CD4-positive, alpha-beta T cell (primary cell): ENCODE measurements around the gene ISYNA1. TPM values are rescaled to one million over a fixed set of nuclear protein-coding genes. Genes with fewer than 3 reads are reported as not detected.

Experiments used
- ATAC-seq: fragments of 200-7000 bp; cut with Tn5 transposase; one replicate; pipeline ENCODE4 v1.10.0; 2022; ENCODE audit warnings: mild to moderate bottlenecking; ENCODE audit not compliant: poor library complexity
- CTCF ChIA-PET: fragments of 350-600 bp; sonication (Branson Sonifier 250); formaldehyde crosslinking; loops from one replicate; lab custom pipeline; 2021; ENCODE audit warnings: antibody characterized with exemption, inconsistent platforms; lab: Charles Lee
- POLR2A ChIA-PET: fragments of 350-600 bp; sonication (Branson Sonifier 250); formaldehyde crosslinking; loops from one replicate; lab custom pipeline; 2021; ENCODE audit warnings: antibody characterized with exemption, inconsistent platforms; lab: Charles Lee
- DNase-seq, 14 experiments: peaks; one replicate each; pipeline ENCODE4 v3.0.0-alpha.2; 2013 to 2020; ENCODE audit warnings: mixed read lengths in 2 of 14
- H3K27ac ChIP-seq, 2 donors: one replicate each; pipeline versions ENCODE4 v1.5.1 to v1.7.0; 2013; ENCODE audit warnings: low read length in 2 of 2, low read depth in 1 of 2, mild to moderate bottlenecking in 1 of 2
- H3K27me3 ChIP-seq, 2 experiments: 1 replicate in 1 of 2; 2 replicates in 1 of 2; pipeline versions ENCODE4 v1.6.1 to v1.7.0; 2013; ENCODE audit warnings: low read length in 2 of 2, control low read depth in 1 of 2, mild to moderate bottlenecking in 1 of 2, moderate library complexity in 1 of 2; ENCODE audit not compliant: insufficient read depth in 2 of 2, control insufficient read depth in 1 of 2
- H3K36me3 ChIP-seq: one replicate; pipeline ENCODE4 v1.6.1; 2013; ENCODE audit warnings: low read length, control low read depth; ENCODE audit not compliant: insufficient read depth
- H3K4me1 ChIP-seq: one replicate; pipeline ENCODE4 v1.6.1; 2013; ENCODE audit warnings: low read length, control low read depth; ENCODE audit not compliant: insufficient read depth
- H3K4me3 ChIP-seq: one replicate; pipeline ENCODE4 v1.5.1; 2013; ENCODE audit warnings: mild to moderate bottlenecking, low read length, moderate library complexity
- H3K9me3 ChIP-seq, 2 experiments: 1 replicate in 1 of 2; 2 replicates in 1 of 2; pipeline versions ENCODE4 v1.6.1 to v1.7.0; 2013; ENCODE audit warnings: low read length in 2 of 2, mild to moderate bottlenecking in 2 of 2, control low read depth in 1 of 2, moderate library complexity in 1 of 2; ENCODE audit not compliant: control insufficient read depth in 1 of 2, insufficient read depth in 1 of 2
- H3K27ac Mint-ChIP-seq: one replicate; pipeline ENCODE4 v1.8.0; 2020; ENCODE audit warnings: mixed read lengths
- H3K27me3 Mint-ChIP-seq: one replicate; pipeline ENCODE4 v1.8.0; 2021; ENCODE audit warnings: mixed read lengths
- H3K36me3 Mint-ChIP-seq: one replicate; pipeline ENCODE4 v1.8.0; 2021; ENCODE audit warnings: low read depth, mixed read lengths
- H3K4me1 Mint-ChIP-seq: one replicate; pipeline ENCODE4 v1.8.0; 2021; ENCODE audit warnings: low read depth, mixed read lengths
- H3K4me3 Mint-ChIP-seq: one replicate; pipeline ENCODE4 v1.8.0; 2020; ENCODE audit warnings: mild to moderate bottlenecking, mixed read lengths
- H3K9me3 Mint-ChIP-seq: one replicate; pipeline ENCODE4 v1.8.0; 2020; ENCODE audit warnings: mixed read lengths
- CTCF ChIP-seq: fragments of 200-600 bp; IDR thresholded peaks from one replicate; pipeline ENCODE4 v1.8.0; 2022; ENCODE audit warnings: antibody characterized with exemption, mild to moderate bottlenecking
- intact Hi-C, 2 experiments: fragments of 100-400 bp; cut with DNase I in 1 of 2; cut with micrococcal nuclease in 1 of 2; formaldehyde crosslinking; loops; one replicate each; pipeline versions ENCODE4 v1.15.1 to v1.9.0; 2023 to 2025; cut with DNase I, micrococcal nuclease
- total RNA-seq, 174 experiments: library from RNA in 2 of 174; stranded (reverse) in 2 of 174; gene quantifications; one replicate each; pipeline ENCODE4 v1.2.3 and lab custom pipeline; 2021 to 2026

Gene ISYNA1
- total RNA-seq, 2 experiments from 2014 or later: 34.1 to 41.3 TPM

- H3K4me3 ChIP-seq: no peak overlapping the region
- H3K27ac Mint-ChIP-seq: no peak overlapping the region
- DNase-seq (no peak), ATAC-seq (no peak)
- H3K9me3 Mint-ChIP-seq: no peaks in the 10 kb centered on the region
- H3K27me3 Mint-ChIP-seq: no peaks in the 10 kb centered on the region
- H3K4me3 Mint-ChIP-seq: no peak overlapping the region
- H3K36me3 Mint-ChIP-seq: peaks cover 22% of the 10 kb centered on the region
- H3K4me1 ChIP-seq: peaks cover 69% of the 10 kb centered on the region
- H3K36me3 ChIP-seq: peaks cover 44% of the 10 kb centered on the region
- no peaks in the 10 kb centered on the region for H3K27me3 ChIP-seq
- no peaks in the 10 kb centered on the region for H3K9me3 ChIP-seq
- peaks cover 21% of the 10 kb centered on the region for H3K4me1 Mint-ChIP-seq
- no peak for TF ChIP-seq CTCF
- intact Hi-C loops: loop anchor here (5.0 kb wide), 3 partner anchors 37 to 102 kb away; partner anchors contain the start of gene UBA52 (in 1 of the 2)
- no peak overlapping the region for H3K27ac ChIP-seq
- POLR2A ChIA-PET: no interaction called here
- CTCF ChIA-PET: interaction anchor here (1.8 to 3.2 kb wide), 2 partner anchors 49 to 101 kb away, joined by 6 to 13 read pairs; partner anchors contain the start of gene UBA52
Measured at GRCh38 chr19:18470787-18471186, 32.9 kb upstream of the ISYNA1 start.

- Histone ChIP-seq H3K4me3 (no peak overlapping the region), H3K36me3 (peaks cover 56% of the 10 kb centered on the region), H3K9me3 (no peaks in the 10 kb centered on the region), H3K4me1 (peaks cover 53% of the 10 kb centered on the region), H3K27ac (no peak overlapping the region), H3K27me3 (no peaks in the 10 kb centered on the region)
- H3K36me3 Mint-ChIP-seq: peaks cover 35% of the 10 kb centered on the region
- H3K4me3 Mint-ChIP-seq: no peak overlapping the region
- CTCF ChIA-PET: interaction anchor here (0.8 to 3.2 kb wide), 4 partner anchors 18 to 51 kb away, joined by 3 to 13 read pairs (median 3); no protein-coding TSS in a partner anchor
- H3K27me3 Mint-ChIP-seq: no peaks in the 10 kb centered on the region
- peak; percentile 68 for ATAC-seq
- no peak overlapping the region for H3K27ac Mint-ChIP-seq
- POLR2A ChIA-PET: no interaction called here
- intact Hi-C loops: loop anchor here (5.0 kb wide), 3 partner anchors 208 to 398 kb away; no protein-coding TSS in a partner anchor
- peaks cover 10% of the 10 kb centered on the region for H3K4me1 Mint-ChIP-seq
- TF ChIP-seq CTCF: peak; percentile 63
- H3K9me3 Mint-ChIP-seq: no peaks in the 10 kb centered on the region
- DNase-seq: peak; percentile 42 to 82 (median 56)
Measured at GRCh38 chr19:18469069-18469846, 31.3 kb upstream of the ISYNA1 start.

- no peak overlapping the region for H3K27ac ChIP-seq
- CTCF ChIA-PET: interaction anchor here (1.0 to 3.2 kb wide), 2 partner anchors 18 to 52 kb away, joined by 3 to 13 read pairs; no protein-coding TSS in a partner anchor
- intact Hi-C loops: loop anchor here (5.0 kb wide), 3 partner anchors 209 to 399 kb away; no protein-coding TSS in a partner anchor
- H3K36me3 ChIP-seq: peaks cover 61% of the 10 kb centered on the region
- H3K4me1 ChIP-seq: peaks cover 46% of the 10 kb centered on the region
- no peak overlapping the region for H3K27ac Mint-ChIP-seq
- POLR2A ChIA-PET: no interaction called here
- H3K4me1 Mint-ChIP-seq: peaks cover 10% of the 10 kb centered on the region
- peaks cover 40% of the 10 kb centered on the region for H3K36me3 Mint-ChIP-seq
- no peaks in the 10 kb centered on the region for H3K9me3 Mint-ChIP-seq
- no peak for TF ChIP-seq CTCF
- H3K4me3 ChIP-seq: no peak overlapping the region
- no peaks in the 10 kb centered on the region for H3K27me3 Mint-ChIP-seq
- H3K9me3 ChIP-seq: no peaks in the 10 kb centered on the region
- peak in 1 of 14 experiments; percentile 49 for DNase-seq
- H3K27me3 ChIP-seq: no peaks in the 10 kb centered on the region
- ATAC-seq: no peak
- H3K4me3 Mint-ChIP-seq: no peak overlapping the region
Measured at GRCh38 chr19:18468517-18468916, 30.6 kb upstream of the ISYNA1 start.
